GM10248 (cell line): ENCODE measurements around the gene CYP46A1.

Experiments
- CTCF ChIA-PET: fragments of 300-600 bp; sonication (Branson Sonifier 250); formaldehyde crosslinking; extraction: SDS; loops from one replicate; lab custom pipeline; 2021; ENCODE audit warnings: antibody characterized with exemption; lab: Yijun Ruan, JAX
- POLR2A ChIA-PET: fragments of 350-650 bp; sonication (Branson Sonifier 250); formaldehyde crosslinking; extraction: SDS; loops from one replicate; lab custom pipeline; 2020; ENCODE audit warnings: antibody characterized with exemption; lab: Yijun Ruan, JAX
- DNase-seq: peaks from one replicate; pipeline ENCODE4 v3.0.0; 2012; ENCODE audit errors: extremely low spot score
- CTCF ChIP-seq: IDR thresholded peaks from 2 replicates; pipeline ENCODE4 v1.5.1; 2012; ENCODE audit warnings: mild to moderate bottlenecking, low read depth; ENCODE audit errors: extremely low read depth, missing control alignments, control extremely low read depth

Gene CYP46A1

GRCh38 chr14:99773521-99774497 lies 89.7 kb downstream of the CYP46A1 start:
- DNase-seq: no peak
- TF ChIP-seq CTCF: no peak
- ChIA-PET POLR2A (no interaction called here), CTCF (interaction anchor here (3.2 kb wide), 1 partner anchor 19 kb away, joined by 9 read pairs; the partner anchor contains the start of gene EML1)

DNA sequence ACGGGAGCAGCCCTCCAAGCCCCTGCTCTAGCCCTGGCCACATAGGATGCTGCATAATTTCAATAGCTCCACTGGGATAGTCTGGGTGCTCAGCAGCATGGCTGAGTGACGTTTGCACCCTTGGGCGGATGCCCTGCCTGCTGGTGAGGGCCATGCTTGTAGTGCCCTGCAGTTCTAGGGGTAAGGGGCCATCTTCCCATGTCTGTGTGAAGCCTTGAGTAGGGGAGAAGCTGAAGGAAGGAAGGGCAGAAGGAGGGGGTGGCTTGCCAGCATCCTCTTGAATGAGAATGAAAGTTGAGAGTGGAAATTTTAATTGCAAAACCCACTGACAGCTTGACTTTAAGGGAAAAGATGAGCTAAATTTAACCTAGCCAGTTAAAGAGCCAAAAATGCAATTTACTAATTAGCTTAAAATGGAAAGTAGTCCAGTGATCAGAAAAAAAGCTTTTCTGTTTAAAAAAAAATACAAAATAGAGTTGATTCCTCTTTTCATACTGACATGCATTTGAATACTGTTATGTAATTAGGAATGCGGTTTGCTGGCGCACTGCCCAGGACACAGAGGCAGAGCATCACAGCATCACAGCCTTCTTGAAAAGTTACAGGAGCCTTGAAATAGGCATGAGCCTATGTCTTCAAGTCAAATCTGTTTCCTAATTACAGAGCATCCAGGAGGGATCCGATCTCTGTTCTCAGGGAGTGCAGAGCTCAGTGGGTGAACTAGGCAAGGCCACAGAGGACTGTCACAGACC lies 90.6 kb downstream of the CYP46A1 start:
- CTCF ChIA-PET: interaction anchor here (3.2 kb wide), 1 partner anchor 18 kb away, joined by 9 read pairs; the partner anchor contains the start of gene EML1
- DNase-seq: no peak
- TF ChIP-seq CTCF: no peak

GRCh38 chr14:99775351-99775750 lies 91.3 kb downstream of the CYP46A1 start:
- ChIA-PET POLR2A (no interaction called here), CTCF (interaction anchor here (3.2 kb wide), 1 partner anchor 17 kb away, joined by 9 read pairs; the partner anchor contains the start of gene EML1)
- no peak for TF ChIP-seq CTCF
- no peak for DNase-seq

More for the DNA sequence above, 90.6 kb downstream of the CYP46A1 start:
- POLR2A ChIA-PET: no interaction called here
